HEK293 (cell line): ENCODE results near the gene THBS1.

Experiments
- CTCF ChIA-PET: fragments of 350-600 bp; formaldehyde crosslinking; extraction: SDS; loops from one replicate; lab custom pipeline; 2021; ENCODE audit warnings: antibody characterized with exemption; lab: Yijun Ruan, JAX
- POLR2A ChIA-PET: fragments of 300-600 bp; formaldehyde crosslinking; extraction: SDS; loops from one replicate; lab custom pipeline; 2020; ENCODE audit warnings: antibody characterized with exemption, inconsistent platforms; lab: Yijun Ruan, JAX
- H3K27ac ChIP-seq: fragments of 200-500 bp; sonication (Bioruptor generic); 2 replicates; pipeline ENCODE4 v1.5.1; 2014; ENCODE audit warnings: low read depth, low read length, control low read depth, inconsistent platforms; ENCODE audit errors: extremely low read depth
- H3K36me3 ChIP-seq, 2 experiments: fragments of 200-500 bp in 1 of 2; sonication (Bioruptor generic) in 1 of 2; 1 replicate in 1 of 2; 2 replicates in 1 of 2; pipeline ENCODE4 v1.5.1; 2014 to 2017; ENCODE audit warnings: inconsistent platforms in 2 of 2, low read length in 2 of 2; ENCODE audit not compliant: control insufficient read depth in 2 of 2, insufficient read depth in 1 of 2
- H3K4me1 ChIP-seq: fragments of 200-500 bp; sonication (Bioruptor generic); 2 replicates; pipeline ENCODE4 v1.5.1; 2014; ENCODE audit warnings: mild to moderate bottlenecking, low read length, inconsistent platforms; ENCODE audit not compliant: control insufficient read depth, insufficient read depth
- H3K4me3 ChIP-seq: 2 replicates; pipeline ENCODE4 v1.5.1; 2011; ENCODE audit warnings: low read depth, mild to moderate bottlenecking, control low read depth, low read length, moderate library complexity
- H3K9me3 ChIP-seq: fragments of 200-500 bp; sonication (Bioruptor generic); 2 replicates; pipeline ENCODE4 v1.5.1; 2014; ENCODE audit warnings: low read depth, low read length, inconsistent platforms; ENCODE audit not compliant: control insufficient read depth, insufficient read depth
- FEZF1 ChIP-seq: fragments of 450-650 bp; formaldehyde crosslinking; IDR thresholded peaks from 2 replicates; pipeline ENCODE4 v1.5.1; 2016; ENCODE audit warnings: missing biosample characterization, missing genetic modification characterization
- GLI2 ChIP-seq: fragments of 450-650 bp; formaldehyde crosslinking; IDR thresholded peaks from 2 replicates; pipeline ENCODE4; 2017; ENCODE audit warnings: missing biosample characterization, missing genetic modification characterization, low read depth, borderline replicate concordance
- HOXD13 ChIP-seq: sonication (generic); formaldehyde crosslinking; IDR thresholded peaks from 2 replicates; pipeline ENCODE4 v1.8.0; 2022; ENCODE audit warnings: missing genetic modification reagents, borderline replicate concordance
- MZF1 ChIP-seq: fragments of 450-650 bp; formaldehyde crosslinking; IDR thresholded peaks from 2 replicates; pipeline ENCODE4 v1.5.1; 2017; ENCODE audit warnings: missing biosample characterization, missing genetic modification characterization, borderline replicate concordance
- PRDM1 ChIP-seq: fragments of 450-650 bp; formaldehyde crosslinking; IDR thresholded peaks from 2 replicates; pipeline ENCODE4; 2016; ENCODE audit warnings: missing biosample characterization, missing genetic modification characterization
- SALL2 ChIP-seq: fragments of 450-650 bp; formaldehyde crosslinking; IDR thresholded peaks from 2 replicates; pipeline ENCODE4 v1.5.0; 2017; ENCODE audit warnings: missing biosample characterization, mild to moderate bottlenecking, missing genetic modification characterization, borderline replicate concordance
- SP7 ChIP-seq: fragments of 450-650 bp; formaldehyde crosslinking; IDR thresholded peaks from 2 replicates; pipeline ENCODE4 v1.5.1; 2016; ENCODE audit warnings: missing biosample characterization, missing genetic modification characterization
- ZNF16 ChIP-seq: fragments of 450-650 bp; formaldehyde crosslinking; IDR thresholded peaks from 2 replicates; pipeline ENCODE4 v1.5.1; 2016; ENCODE audit warnings: low read depth, missing biosample characterization, missing genetic modification characterization
- ZNF324 ChIP-seq: fragments of 450-650 bp; formaldehyde crosslinking; IDR thresholded peaks from 2 replicates; pipeline ENCODE4 v1.5.1; 2016; ENCODE audit warnings: missing biosample characterization, missing genetic modification characterization
- ZNF335 ChIP-seq: fragments of 450-650 bp; formaldehyde crosslinking; conservative IDR thresholded peaks from 2 replicates; pipeline ENCODE4 v1.5.1; 2016; ENCODE audit warnings: missing biosample characterization, missing genetic modification characterization
- ZNF701 ChIP-seq: fragments of 450-650 bp; formaldehyde crosslinking; IDR thresholded peaks from 2 replicates; pipeline ENCODE4 v1.5.1; 2016; ENCODE audit warnings: missing biosample characterization, missing genetic modification characterization
- ZNF707 ChIP-seq: fragments of 450-650 bp; formaldehyde crosslinking; IDR thresholded peaks from 2 replicates; pipeline ENCODE4 v1.5.1; 2016; ENCODE audit warnings: missing biosample characterization, missing genetic modification characterization
- ZSCAN23 ChIP-seq: fragments of 450-650 bp; formaldehyde crosslinking; IDR thresholded peaks from 2 replicates; pipeline ENCODE4 v1.5.1; 2016; ENCODE audit warnings: missing biosample characterization, missing genetic modification characterization
- TF ChIP-seq, protein P1 (sequence below): fragments of 450-650 bp; formaldehyde crosslinking; IDR thresholded peaks from 2 replicates; pipeline ENCODE4 v1.5.1; 2017; ENCODE audit warnings: missing biosample characterization, missing genetic modification characterization
- TF ChIP-seq, protein P2 (sequence below): fragments of 450-650 bp; formaldehyde crosslinking; IDR thresholded peaks from 2 replicates; pipeline ENCODE4 v1.5.0; 2017; ENCODE audit warnings: missing biosample characterization, missing genetic modification characterization, borderline replicate concordance

The THBS1 gene

DNA sequence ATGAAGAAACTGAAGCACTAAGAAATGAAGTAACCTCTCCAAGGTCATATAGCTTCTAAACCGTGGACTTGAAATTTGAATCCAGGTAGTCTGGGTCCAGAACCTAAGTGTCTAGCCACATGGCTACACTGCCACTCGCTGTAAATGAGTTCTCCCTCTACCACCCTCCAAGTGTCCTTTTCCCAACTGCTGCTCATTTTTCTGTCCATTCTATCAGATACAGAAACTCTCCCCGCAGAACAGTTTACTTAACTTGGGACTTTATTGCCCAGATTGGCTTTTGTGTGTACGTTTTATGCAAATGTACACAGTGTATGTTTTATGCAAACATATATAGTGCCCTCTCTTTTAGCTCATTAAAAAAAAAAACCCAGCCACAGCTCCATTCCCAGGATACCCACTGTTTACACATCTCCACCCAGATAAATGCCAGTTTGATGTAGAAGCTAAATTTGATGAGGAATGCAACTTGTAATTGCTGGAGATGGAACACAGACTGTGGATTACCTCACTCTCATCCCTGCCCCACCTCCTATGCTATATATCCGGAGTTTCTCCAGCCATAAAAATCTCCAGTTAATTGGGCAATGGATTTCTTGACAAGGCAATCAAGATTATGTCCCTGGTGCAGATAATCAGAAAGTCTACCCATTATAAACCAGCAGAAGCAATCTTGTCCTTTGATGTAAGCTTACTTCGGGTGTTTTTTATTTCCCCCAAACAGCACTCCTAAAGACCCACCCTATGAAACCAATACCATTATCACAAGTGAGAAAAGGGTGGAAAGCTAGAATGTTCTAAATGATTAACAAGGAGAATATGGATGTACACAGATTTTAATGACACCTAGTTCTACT is 42.0 kb downstream of the THBS1 start:
- CTCF ChIA-PET: interaction anchor here (0.6 to 0.9 kb wide), 2 partner anchors 18 to 134 kb away, joined by 3 read pairs; no protein-coding TSS in a partner anchor
- H3K9me3 ChIP-seq: no peaks in the 10 kb centered on the region
- no peak overlapping the region for H3K4me3 ChIP-seq
- no peak overlapping the region for H3K27ac ChIP-seq
- POLR2A ChIA-PET: no interaction called here
- H3K4me1 ChIP-seq: no peaks in the 10 kb centered on the region
- no peaks in the 10 kb centered on the region for H3K36me3 ChIP-seq
- TF ChIP-seq, protein P1, sequence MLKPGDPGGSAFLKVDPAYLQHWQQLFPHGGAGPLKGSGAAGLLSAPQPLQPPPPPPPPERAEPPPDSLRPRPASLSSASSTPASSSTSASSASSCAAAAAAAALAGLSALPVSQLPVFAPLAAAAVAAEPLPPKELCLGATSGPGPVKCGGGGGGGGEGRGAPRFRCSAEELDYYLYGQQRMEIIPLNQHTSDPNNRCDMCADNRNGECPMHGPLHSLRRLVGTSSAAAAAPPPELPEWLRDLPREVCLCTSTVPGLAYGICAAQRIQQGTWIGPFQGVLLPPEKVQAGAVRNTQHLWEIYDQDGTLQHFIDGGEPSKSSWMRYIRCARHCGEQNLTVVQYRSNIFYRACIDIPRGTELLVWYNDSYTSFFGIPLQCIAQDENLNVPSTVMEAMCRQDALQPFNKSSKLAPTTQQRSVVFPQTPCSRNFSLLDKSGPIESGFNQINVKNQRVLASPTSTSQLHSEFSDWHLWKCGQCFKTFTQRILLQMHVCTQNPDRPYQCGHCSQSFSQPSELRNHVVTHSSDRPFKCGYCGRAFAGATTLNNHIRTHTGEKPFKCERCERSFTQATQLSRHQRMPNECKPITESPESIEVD (tag by site-specific recombination): 0 out of 2 replicates have a peak, but pooled peaks have one; percentile 14
- TF ChIP-seq, protein P2, sequence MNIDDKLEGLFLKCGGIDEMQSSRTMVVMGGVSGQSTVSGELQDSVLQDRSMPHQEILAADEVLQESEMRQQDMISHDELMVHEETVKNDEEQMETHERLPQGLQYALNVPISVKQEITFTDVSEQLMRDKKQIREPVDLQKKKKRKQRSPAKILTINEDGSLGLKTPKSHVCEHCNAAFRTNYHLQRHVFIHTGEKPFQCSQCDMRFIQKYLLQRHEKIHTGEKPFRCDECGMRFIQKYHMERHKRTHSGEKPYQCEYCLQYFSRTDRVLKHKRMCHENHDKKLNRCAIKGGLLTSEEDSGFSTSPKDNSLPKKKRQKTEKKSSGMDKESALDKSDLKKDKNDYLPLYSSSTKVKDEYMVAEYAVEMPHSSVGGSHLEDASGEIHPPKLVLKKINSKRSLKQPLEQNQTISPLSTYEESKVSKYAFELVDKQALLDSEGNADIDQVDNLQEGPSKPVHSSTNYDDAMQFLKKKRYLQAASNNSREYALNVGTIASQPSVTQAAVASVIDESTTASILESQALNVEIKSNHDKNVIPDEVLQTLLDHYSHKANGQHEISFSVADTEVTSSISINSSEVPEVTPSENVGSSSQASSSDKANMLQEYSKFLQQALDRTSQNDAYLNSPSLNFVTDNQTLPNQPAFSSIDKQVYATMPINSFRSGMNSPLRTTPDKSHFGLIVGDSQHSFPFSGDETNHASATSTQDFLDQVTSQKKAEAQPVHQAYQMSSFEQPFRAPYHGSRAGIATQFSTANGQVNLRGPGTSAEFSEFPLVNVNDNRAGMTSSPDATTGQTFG (tag by site-specific recombination): no peak
- TF ChIP-seq FEZF1 (tag by site-specific recombination) (peak; percentile 52; the same call in 1 of the 2 replicates), ZNF335 (tag by site-specific recombination) (no peak), SALL2 (tag by site-specific recombination) (no peak), SP7 (0 out of 2 replicates have a peak, but pooled peaks have one; percentile 59)
- TF ChIP-seq, all 188 proteins: peak for 3

DNA sequence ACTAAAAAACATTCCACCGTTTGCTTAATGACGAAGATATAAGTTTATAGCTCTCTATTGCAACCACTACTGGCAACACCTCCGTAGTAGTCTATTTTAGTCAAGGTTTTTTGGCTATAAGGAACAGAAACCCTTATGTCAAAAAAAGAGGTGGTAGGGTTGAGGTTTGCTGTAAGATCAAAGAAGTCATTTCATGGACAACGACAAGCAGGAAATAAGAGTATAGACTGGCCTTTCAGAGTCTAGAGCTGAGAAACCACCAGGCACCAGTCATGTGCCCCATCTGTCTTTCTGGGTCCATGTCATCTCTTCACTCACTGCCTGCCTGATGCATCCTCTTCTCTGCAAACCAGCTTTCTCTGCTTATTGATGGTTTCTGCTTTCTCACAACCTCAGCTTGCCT is 42.7 kb downstream of the THBS1 start:
- CTCF ChIA-PET: no interaction called here
- Histone ChIP-seq H3K36me3 (no peaks in the 10 kb centered on the region), H3K27ac (no peak overlapping the region), H3K4me1 (no peaks in the 10 kb centered on the region), H3K9me3 (no peaks in the 10 kb centered on the region), H3K4me3 (no peak overlapping the region)
- TF ChIP-seq ZNF324 (tag by site-specific recombination) (no peak), ZNF707 (no peak), PRDM1 (tag by site-specific recombination) (no peak), ZSCAN23 (tag by site-specific recombination) (no peak), GLI2 (tag by site-specific recombination) (no peak), ZNF16 (tag by site-specific recombination) (no peak)
- POLR2A ChIA-PET: no interaction called here

DNA sequence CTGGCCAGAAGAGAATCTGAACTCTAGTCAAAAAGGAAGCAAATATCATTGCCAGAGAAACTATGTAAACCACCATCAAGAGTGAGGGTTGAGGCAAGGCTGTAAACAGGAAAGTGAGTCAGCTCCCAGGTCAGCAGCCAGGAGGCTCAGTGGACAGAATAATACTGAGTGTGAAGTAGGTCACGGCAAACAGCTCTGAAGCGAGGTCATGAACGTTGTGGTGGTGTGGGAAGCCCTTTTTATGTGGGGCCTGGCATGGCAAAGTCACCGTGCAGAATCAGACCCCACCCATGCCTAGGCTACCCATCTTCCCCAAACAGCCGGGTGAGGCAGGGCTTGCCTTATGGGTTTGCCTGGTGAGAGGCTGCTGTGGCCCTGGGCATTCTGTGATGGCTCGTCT is 43.9 kb downstream of the THBS1 start:
- TF ChIP-seq HOXD13 (CRISPR knock-in tag) (no peak), ZNF701 (tag by site-specific recombination) (no peak), MZF1 (tag by site-specific recombination) (no peak)
- Histone ChIP-seq H3K36me3 (no peaks in the 10 kb centered on the region), H3K9me3 (no peaks in the 10 kb centered on the region), H3K27ac (no peak overlapping the region), H3K4me1 (no peaks in the 10 kb centered on the region), H3K4me3 (no peak overlapping the region)
- CTCF ChIA-PET: no interaction called here
- POLR2A ChIA-PET: no interaction called here
